H9 (cell line): ENCODE results near the gene PREB. TPM values are rescaled to one million over a fixed set of nuclear protein-coding genes. Genes with fewer than 3 reads are reported as not detected.
A peak's percentile ranks its signal among the peaks of the same experiment; 100 is the strongest.

Experiments
- DNase-seq: peaks from one replicate; pipeline ENCODE4 v3.0.0-alpha.2; 2017
- H2AFZ ChIP-seq: one replicate; pipeline ENCODE4 v1.6.1; 2013; ENCODE audit warnings: mild to moderate bottlenecking, low read length, control low read depth, moderate library complexity
- H2AK5ac ChIP-seq: 2 replicates; pipeline ENCODE4 v1.6.1; 2013; ENCODE audit warnings: low read length, control low read depth, mixed read lengths; ENCODE audit not compliant: insufficient read length
- H2BK120ac ChIP-seq: one replicate; pipeline ENCODE4 v1.6.1; 2013; ENCODE audit warnings: low read depth, mild to moderate bottlenecking, low read length, control low read depth, inconsistent platforms; ENCODE audit not compliant: poor library complexity, severe bottlenecking
- H2BK12ac ChIP-seq: 2 replicates; pipeline ENCODE4 v1.6.1; 2013; ENCODE audit warnings: low read length, control low read depth, mixed read lengths, low read depth; ENCODE audit not compliant: insufficient read length
- H2BK15ac ChIP-seq: 2 replicates; pipeline ENCODE4 v1.6.1; 2013; ENCODE audit warnings: low read depth, low read length, control low read depth
- H2BK20ac ChIP-seq: one replicate; pipeline ENCODE4 v1.6.1; 2013; ENCODE audit warnings: low read depth, mild to moderate bottlenecking, low read length, control low read depth, inconsistent platforms; ENCODE audit not compliant: poor library complexity, severe bottlenecking
- H2BK5ac ChIP-seq: 2 replicates; pipeline ENCODE4 v1.6.1; 2013; ENCODE audit warnings: low read length, control low read depth, mixed read lengths; ENCODE audit not compliant: insufficient read length
- H3K14ac ChIP-seq: 2 replicates; pipeline ENCODE4 v1.6.1; 2013; ENCODE audit warnings: low read length, control low read depth; ENCODE audit not compliant: insufficient read depth
- H3K18ac ChIP-seq: 2 replicates; pipeline ENCODE4 v1.6.1; 2013; ENCODE audit warnings: low read depth, mild to moderate bottlenecking, mixed read lengths, low read length, control low read depth; ENCODE audit not compliant: insufficient read length
- H3K23ac ChIP-seq: 2 replicates; pipeline ENCODE4 v1.6.1; 2013; ENCODE audit warnings: low read length, control low read depth, mixed read lengths, low read depth; ENCODE audit not compliant: insufficient read length
- H3K23me2 ChIP-seq: 2 replicates; pipeline ENCODE4 v1.6.1; 2013; ENCODE audit warnings: low read depth, mild to moderate bottlenecking, mixed read lengths, low read length, control low read depth; ENCODE audit not compliant: insufficient read length, poor library complexity, severe bottlenecking
- H3K27ac ChIP-seq: 2 replicates; pipeline ENCODE4 v1.5.1; 2013; ENCODE audit warnings: low read length, control low read depth, mixed read lengths, low read depth; ENCODE audit not compliant: insufficient read length
- H3K27me3 ChIP-seq: 2 replicates; pipeline ENCODE4 v1.6.1; 2013; ENCODE audit warnings: low read length, control low read depth, inconsistent platforms; ENCODE audit not compliant: insufficient read depth
- H3K4ac ChIP-seq: 2 replicates; pipeline ENCODE4 v1.6.1; 2013; ENCODE audit warnings: low read depth, mild to moderate bottlenecking, control low read depth, inconsistent platforms, low read length, moderate library complexity
- H3K4me1 ChIP-seq: 2 replicates; pipeline ENCODE4 v1.6.1; 2013; ENCODE audit warnings: low read length, control low read depth, inconsistent platforms; ENCODE audit not compliant: insufficient read depth
- H3K4me2 ChIP-seq: 2 replicates; pipeline ENCODE4 v1.6.1; 2013; ENCODE audit warnings: low read length, control low read depth, mixed read lengths; ENCODE audit not compliant: insufficient read length, insufficient read depth
- H3K56ac ChIP-seq: 2 replicates; pipeline ENCODE4 v1.6.1; 2013; ENCODE audit warnings: low read depth, mild to moderate bottlenecking, mixed read lengths, low read length, control low read depth; ENCODE audit not compliant: insufficient read length
- H3K79me1 ChIP-seq: 2 replicates; pipeline ENCODE4 v1.6.1; 2013; ENCODE audit warnings: low read depth, mild to moderate bottlenecking, moderate library complexity, low read length, control low read depth, inconsistent platforms; ENCODE audit not compliant: insufficient read depth, poor library complexity, severe bottlenecking
- H3K79me2 ChIP-seq: 2 replicates; pipeline ENCODE4 v1.6.1; 2013; ENCODE audit warnings: low read length, control low read depth, inconsistent platforms; ENCODE audit not compliant: insufficient read depth
- H3K9ac ChIP-seq: 2 replicates; pipeline ENCODE4 v1.6.1; 2013; ENCODE audit warnings: low read length, control low read depth, mixed read lengths; ENCODE audit not compliant: insufficient read length; ENCODE audit errors: extremely low read depth
- H3K9me3 ChIP-seq: one replicate; pipeline ENCODE4 v1.6.1; 2013; ENCODE audit warnings: low read depth, low read length, inconsistent platforms; ENCODE audit not compliant: control insufficient read depth
- H3T11ph ChIP-seq: one replicate; pipeline ENCODE4 v1.6.1; 2013; ENCODE audit warnings: mild to moderate bottlenecking, low read length, control low read depth, inconsistent platforms
- H4K20me1 ChIP-seq: one replicate; pipeline ENCODE4 v1.6.1; 2013; ENCODE audit not compliant: control insufficient read depth, insufficient read length, insufficient read depth
- H4K5ac ChIP-seq: 2 replicates; pipeline ENCODE4 v1.6.1; 2013; ENCODE audit warnings: low read depth, mild to moderate bottlenecking, mixed read lengths, low read length, control low read depth; ENCODE audit not compliant: insufficient read length
- H4K8ac ChIP-seq: replicated peaks from 2 replicates; pipeline ENCODE4 v1.6.1; 2013; ENCODE audit warnings: low read length, control low read depth, mixed read lengths, low read depth; ENCODE audit not compliant: insufficient read length
- H4K91ac ChIP-seq: 2 replicates; pipeline ENCODE4 v1.6.1; 2013; ENCODE audit warnings: low read depth, mild to moderate bottlenecking, moderate library complexity, mixed read lengths, low read length, control low read depth; ENCODE audit not compliant: insufficient read length
- H3K27ac Mint-ChIP-seq, 3 experiments: 2 replicates in 2 of 3; 3 replicates in 1 of 3; pipeline ENCODE4 v1.8.0; 2020 to 2021; ENCODE audit warnings: mixed read lengths in 3 of 3, mild to moderate bottlenecking in 1 of 3, moderate library complexity in 1 of 3
- H3K27me3 Mint-ChIP-seq: 2 replicates; pipeline ENCODE4 v1.8.0; 2021; ENCODE audit warnings: low read depth, mild to moderate bottlenecking, moderate library complexity, mixed read lengths
- H3K36me3 Mint-ChIP-seq, 3 experiments: 2 replicates in 2 of 3; 3 replicates in 1 of 3; pipeline ENCODE4 v1.8.0; 2020 to 2021; ENCODE audit warnings: low read depth in 3 of 3, mixed read lengths in 3 of 3; ENCODE audit not compliant: insufficient read depth in 1 of 3
- H3K4me1 Mint-ChIP-seq, 2 experiments: 2 replicates each; pipeline ENCODE4 v1.8.0; 2020; ENCODE audit warnings: mixed read lengths in 2 of 2
- H3K4me3 Mint-ChIP-seq, 2 experiments: 2 replicates in 1 of 2; 3 replicates in 1 of 2; pipeline ENCODE4 v1.8.0; 2020 to 2021; ENCODE audit warnings: mild to moderate bottlenecking in 2 of 2, mixed read lengths in 2 of 2, moderate library complexity in 1 of 2
- H3K9me3 Mint-ChIP-seq, 2 experiments: 2 replicates in 1 of 2; 3 replicates in 1 of 2; pipeline ENCODE4 v1.8.0; 2020; ENCODE audit warnings: mild to moderate bottlenecking in 2 of 2, mixed read lengths in 2 of 2, moderate library complexity in 1 of 2
- WGBS: extraction: QIAGEN DNeasy Blood & Tissue Kit; methylation state at CpG from one replicate; pipeline ENCODE4 v1.1.7; 2013; ENCODE audit warnings: missing lambda C conversion rate, low lambda C conversion rate, mixed read lengths; ENCODE audit not compliant: insufficient read length; ENCODE audit errors: extremely low coverage; 5-methylcytosine and 5-hydroxymethylcytosine counted together
- long read RNA-seq: library from polyadenylated mRNA; unstranded; transcript quantifications from one replicate; pipeline ENCODE4 v2.0.0, GENCODE V29; 2020
- total RNA-seq: library from RNA; stranded (reverse); gene quantifications from 2 replicates; pipeline ENCODE4 v1.2.1, GENCODE V29; 2021
- TF ChIP-seq, protein P1 (sequence below): fragments of 200-600 bp; sonication (generic); conservative IDR thresholded peaks from 3 replicates; pipeline ENCODE4 v1.8.0; 2021; ENCODE audit warnings: antibody characterized with exemption, mild to moderate bottlenecking

PREB gene, protein sequence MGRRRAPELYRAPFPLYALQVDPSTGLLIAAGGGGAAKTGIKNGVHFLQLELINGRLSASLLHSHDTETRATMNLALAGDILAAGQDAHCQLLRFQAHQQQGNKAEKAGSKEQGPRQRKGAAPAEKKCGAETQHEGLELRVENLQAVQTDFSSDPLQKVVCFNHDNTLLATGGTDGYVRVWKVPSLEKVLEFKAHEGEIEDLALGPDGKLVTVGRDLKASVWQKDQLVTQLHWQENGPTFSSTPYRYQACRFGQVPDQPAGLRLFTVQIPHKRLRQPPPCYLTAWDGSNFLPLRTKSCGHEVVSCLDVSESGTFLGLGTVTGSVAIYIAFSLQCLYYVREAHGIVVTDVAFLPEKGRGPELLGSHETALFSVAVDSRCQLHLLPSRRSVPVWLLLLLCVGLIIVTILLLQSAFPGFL
- 43.6 and 45.6 TPM in 2 replicates for total RNA-seq
- long read RNA-seq, transcript PREB-201 (9 exons, 2,166 nt): major isoform, 247 of 412 reads
- long read RNA-seq, transcript PREB-202 (8 exons, 1,910 nt): minor isoform, 28 of 412 reads
- long read RNA-seq, partial matches to known transcripts: 20 of 412 reads
- long read RNA-seq, other reads (novel, unspliced or antisense): 116 of 412 reads

- H3K27ac Mint-ChIP-seq: peak within 1 kb of the TSS; percentile 93 to 95 (median 93); a peak in 6 of 7 replicates
- Histone ChIP-seq H4K20me1 (no peaks in the 10 kb centered on the region), H3T11ph (no peak within 1 kb of the TSS), H3K79me1 (peaks cover 4% of the 10 kb centered on the region), H2AK5ac (no peak within 1 kb of the TSS), H2BK15ac (no peak within 1 kb of the TSS), H3K56ac (no peak within 1 kb of the TSS), H2BK5ac (no peak within 1 kb of the TSS), H3K4me2 (peak within 1 kb of the TSS; percentile 75), H2BK12ac (no peak within 1 kb of the TSS), H3K27me3 (no peaks in the 10 kb centered on the region), H4K8ac (no peak within 1 kb of the TSS), H4K5ac (peak within 1 kb of the TSS; percentile 12), H3K23me2 (no peaks in the 10 kb centered on the region), H2BK120ac (peak within 1 kb of the TSS; percentile 86), H3K9me3 (no peaks in the 10 kb centered on the region), H3K18ac (peak within 1 kb of the TSS; percentile 34), H4K91ac (no peak within 1 kb of the TSS), H3K14ac (peak within 1 kb of the TSS; percentile 57; the same call in 1 of the 2 replicates), H3K79me2 (peaks cover 2% of the 10 kb centered on the region; the same call in 1 of the 2 replicates), H3K27ac (no peak within 1 kb of the TSS), H3K4me1 (no peaks in the 10 kb centered on the region), H3K23ac (no peak within 1 kb of the TSS), H3K4ac (no peak within 1 kb of the TSS), H3K9ac (peak within 1 kb of the TSS; percentile 57), H2BK20ac (no peak within 1 kb of the TSS), H2AFZ (no peak within 1 kb of the TSS)
- peaks cover 9 to 38% (median 34%) of the 10 kb centered on the region in 3 experiments for H3K36me3 Mint-ChIP-seq
- WGBS: no CpG with 5 or more reads among the region's 86 CpGs
- peaks cover 10 to 11% of the 10 kb centered on the region in 2 experiments for H3K4me1 Mint-ChIP-seq
- TF ChIP-seq, protein P1, sequence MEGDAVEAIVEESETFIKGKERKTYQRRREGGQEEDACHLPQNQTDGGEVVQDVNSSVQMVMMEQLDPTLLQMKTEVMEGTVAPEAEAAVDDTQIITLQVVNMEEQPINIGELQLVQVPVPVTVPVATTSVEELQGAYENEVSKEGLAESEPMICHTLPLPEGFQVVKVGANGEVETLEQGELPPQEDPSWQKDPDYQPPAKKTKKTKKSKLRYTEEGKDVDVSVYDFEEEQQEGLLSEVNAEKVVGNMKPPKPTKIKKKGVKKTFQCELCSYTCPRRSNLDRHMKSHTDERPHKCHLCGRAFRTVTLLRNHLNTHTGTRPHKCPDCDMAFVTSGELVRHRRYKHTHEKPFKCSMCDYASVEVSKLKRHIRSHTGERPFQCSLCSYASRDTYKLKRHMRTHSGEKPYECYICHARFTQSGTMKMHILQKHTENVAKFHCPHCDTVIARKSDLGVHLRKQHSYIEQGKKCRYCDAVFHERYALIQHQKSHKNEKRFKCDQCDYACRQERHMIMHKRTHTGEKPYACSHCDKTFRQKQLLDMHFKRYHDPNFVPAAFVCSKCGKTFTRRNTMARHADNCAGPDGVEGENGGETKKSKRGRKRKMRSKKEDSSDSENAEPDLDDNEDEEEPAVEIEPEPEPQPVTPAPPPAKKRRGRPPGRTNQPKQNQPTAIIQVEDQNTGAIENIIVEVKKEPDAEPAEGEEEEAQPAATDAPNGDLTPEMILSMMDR: peak; percentile 62
- peaks cover 9% of the 10 kb centered on the region for H3K27me3 Mint-ChIP-seq
- peak; percentile 98 for DNase-seq
- H3K9me3 Mint-ChIP-seq: no peaks in the 10 kb centered on the region
- H3K4me3 Mint-ChIP-seq: peak within 1 kb of the TSS; percentile 90 to 96
These were observed at the start of gene PREB for GRCh38 chr2:27133905-27134780. Gene PREB, minus strand, starts transcription at chr2:27134636. Its CDS starts 215 bp downstream, at chr2:27134421.
